Loucy (cell line): ENCODE data around the gene KIAA0232.

Experiments
- EZH2phosphoT487 ChIP-seq: fragments of 200-600 bp; IDR thresholded peaks from 2 replicates; pipeline ENCODE4 v1.6.1; 2018; ENCODE audit warnings: antibody characterized with exemption, mild to moderate bottlenecking, moderate library complexity, borderline replicate concordance
- TF ChIP-seq, protein P1 (sequence below): fragments of 200-600 bp; sonication (generic); conservative IDR thresholded peaks from 2 replicates; pipeline ENCODE4 v1.5.1; 2014; ENCODE audit warnings: mild to moderate bottlenecking, antibody characterized with exemption, low read length

DNA sequence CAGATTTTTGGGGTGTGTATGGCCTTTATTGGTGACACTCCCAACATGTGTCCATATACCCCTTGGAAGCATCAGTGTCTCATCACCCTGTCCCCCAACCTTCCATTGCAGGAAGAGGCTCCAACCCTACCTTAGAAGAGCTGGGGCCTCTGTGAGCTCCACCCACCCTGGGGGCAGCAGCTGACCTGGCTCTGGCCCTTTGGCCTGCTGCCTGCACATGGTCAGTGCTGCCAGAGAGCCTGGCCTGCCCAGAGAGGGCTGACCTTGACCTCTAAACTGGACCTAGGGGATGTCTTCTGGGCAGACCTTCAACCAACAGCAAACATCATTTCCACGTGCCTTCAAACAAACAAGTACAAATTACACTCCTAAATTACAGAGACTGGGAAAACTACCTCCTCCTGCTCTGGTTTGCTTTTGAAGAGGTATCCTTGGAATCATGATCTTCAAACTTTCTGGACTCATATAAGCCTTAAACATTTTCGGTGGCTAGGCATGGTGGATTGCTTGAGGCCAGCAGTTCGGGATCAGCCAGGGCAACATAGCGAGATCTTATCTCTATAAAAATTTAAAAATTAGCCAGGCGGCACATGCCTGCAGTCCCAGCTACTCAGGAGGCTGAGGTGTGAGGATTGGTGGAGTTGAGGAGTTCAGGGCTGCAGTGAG, 27.3 kb upstream of the KIAA0232 start:
- TF ChIP-seq, protein P1, sequence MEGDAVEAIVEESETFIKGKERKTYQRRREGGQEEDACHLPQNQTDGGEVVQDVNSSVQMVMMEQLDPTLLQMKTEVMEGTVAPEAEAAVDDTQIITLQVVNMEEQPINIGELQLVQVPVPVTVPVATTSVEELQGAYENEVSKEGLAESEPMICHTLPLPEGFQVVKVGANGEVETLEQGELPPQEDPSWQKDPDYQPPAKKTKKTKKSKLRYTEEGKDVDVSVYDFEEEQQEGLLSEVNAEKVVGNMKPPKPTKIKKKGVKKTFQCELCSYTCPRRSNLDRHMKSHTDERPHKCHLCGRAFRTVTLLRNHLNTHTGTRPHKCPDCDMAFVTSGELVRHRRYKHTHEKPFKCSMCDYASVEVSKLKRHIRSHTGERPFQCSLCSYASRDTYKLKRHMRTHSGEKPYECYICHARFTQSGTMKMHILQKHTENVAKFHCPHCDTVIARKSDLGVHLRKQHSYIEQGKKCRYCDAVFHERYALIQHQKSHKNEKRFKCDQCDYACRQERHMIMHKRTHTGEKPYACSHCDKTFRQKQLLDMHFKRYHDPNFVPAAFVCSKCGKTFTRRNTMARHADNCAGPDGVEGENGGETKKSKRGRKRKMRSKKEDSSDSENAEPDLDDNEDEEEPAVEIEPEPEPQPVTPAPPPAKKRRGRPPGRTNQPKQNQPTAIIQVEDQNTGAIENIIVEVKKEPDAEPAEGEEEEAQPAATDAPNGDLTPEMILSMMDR, result no peak
- no peak for TF ChIP-seq EZH2phosphoT487
